GM13977 (cell line): Measurements from ENCODE around the gene TTYH1.

ENCODE experiments used
- DNase-seq: peaks from one replicate; pipeline ENCODE4 v3.0.0; 2012; ENCODE audit warnings: low spot score
- in situ Hi-C: fragments of 300-500 bp; cut with MboI; formaldehyde crosslinking; loops from one replicate; pipeline ENCODE4 v1.12.0; 2022; ENCODE audit warnings: low sequenced_read_pairs, low pct_unique_long_range_greater_than_20kb, mixed read lengths, inconsistent platforms; ENCODE audit not compliant: unreplicated experiment
- TF ChIP-seq, protein P1 (sequence below): IDR thresholded peaks from 2 replicates; pipeline ENCODE4 v1.5.1; 2012; ENCODE audit warnings: mild to moderate bottlenecking, control low read depth; ENCODE audit not compliant: insufficient read depth; ENCODE audit errors: extremely low read depth, missing control alignments

Gene TTYH1

GRCh38 chr19:54470276-54470887 lies 55.1 kb downstream of the TTYH1 start:
- in situ Hi-C loops, result loop anchor here (25.0 kb wide), 2 partner anchors 642 to 1142 kb away; partner anchors contain the start of genes PPP1R12C, ZNF524, ZNF784 and ZNF865
- TF ChIP-seq, protein P1, sequence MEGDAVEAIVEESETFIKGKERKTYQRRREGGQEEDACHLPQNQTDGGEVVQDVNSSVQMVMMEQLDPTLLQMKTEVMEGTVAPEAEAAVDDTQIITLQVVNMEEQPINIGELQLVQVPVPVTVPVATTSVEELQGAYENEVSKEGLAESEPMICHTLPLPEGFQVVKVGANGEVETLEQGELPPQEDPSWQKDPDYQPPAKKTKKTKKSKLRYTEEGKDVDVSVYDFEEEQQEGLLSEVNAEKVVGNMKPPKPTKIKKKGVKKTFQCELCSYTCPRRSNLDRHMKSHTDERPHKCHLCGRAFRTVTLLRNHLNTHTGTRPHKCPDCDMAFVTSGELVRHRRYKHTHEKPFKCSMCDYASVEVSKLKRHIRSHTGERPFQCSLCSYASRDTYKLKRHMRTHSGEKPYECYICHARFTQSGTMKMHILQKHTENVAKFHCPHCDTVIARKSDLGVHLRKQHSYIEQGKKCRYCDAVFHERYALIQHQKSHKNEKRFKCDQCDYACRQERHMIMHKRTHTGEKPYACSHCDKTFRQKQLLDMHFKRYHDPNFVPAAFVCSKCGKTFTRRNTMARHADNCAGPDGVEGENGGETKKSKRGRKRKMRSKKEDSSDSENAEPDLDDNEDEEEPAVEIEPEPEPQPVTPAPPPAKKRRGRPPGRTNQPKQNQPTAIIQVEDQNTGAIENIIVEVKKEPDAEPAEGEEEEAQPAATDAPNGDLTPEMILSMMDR, result no peak
- DNase-seq, result no peak

DNA sequence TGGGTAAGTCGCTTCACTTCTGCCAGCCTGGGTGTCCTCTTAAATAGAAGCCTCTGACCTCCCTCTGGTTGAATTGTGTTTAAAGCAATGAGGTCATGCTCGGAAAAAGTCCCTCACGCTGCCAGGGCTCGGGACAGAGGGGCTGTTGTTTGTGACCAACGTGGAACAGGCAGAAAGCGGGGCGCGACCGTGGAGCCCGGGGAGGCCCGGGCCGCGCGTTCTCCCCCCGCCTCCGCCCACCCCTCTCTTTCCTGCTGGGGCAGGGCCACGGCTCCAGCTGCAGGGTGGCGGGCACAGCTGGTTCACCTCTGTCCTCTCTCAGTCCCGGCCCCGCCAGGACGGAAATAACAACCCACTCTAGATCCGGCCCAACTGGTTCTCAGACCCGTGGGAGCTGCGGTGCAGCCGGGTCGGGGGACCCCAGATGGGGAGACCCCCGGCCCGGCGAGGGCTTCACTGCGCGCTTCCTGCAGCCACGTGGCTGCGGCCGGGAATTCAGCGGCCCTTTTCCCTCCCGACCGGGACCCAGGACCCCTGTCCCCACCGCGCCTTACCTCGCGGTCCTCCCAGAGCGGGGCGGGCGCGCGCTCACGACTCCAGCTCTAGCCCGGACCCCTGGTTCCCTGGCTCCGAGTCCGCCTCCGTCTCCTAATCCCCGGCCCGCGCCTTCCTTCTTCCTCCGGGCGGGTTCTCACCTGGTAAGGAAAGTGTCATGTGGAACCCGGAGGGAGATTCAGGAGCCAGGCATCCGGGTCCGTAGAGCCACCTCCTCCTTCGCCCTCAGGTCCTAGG lies 55.9 kb downstream of the TTYH1 start:
- TF ChIP-seq, protein P1, result no peak
- in situ Hi-C loops, result loop anchor here (25.0 kb wide), 2 partner anchors 641 to 1141 kb away; partner anchors contain the start of genes PPP1R12C, ZNF524, ZNF784 and ZNF865
- DNase-seq, result no peak

GRCh38 chr19:54473071-54473891 lies 58.0 kb downstream of the TTYH1 start, which contains the start of gene CDC42EP5:
Gene CDC42EP5, minus strand, starts transcription at chr19:54473296. Its CDS starts 7,749 bp downstream, at chr19:54465547.
- in situ Hi-C loops, result loop anchor here (25.0 kb wide), 2 partner anchors 639 to 1139 kb away; partner anchors contain the start of genes PPP1R12C, ZNF524, ZNF784 and ZNF865
- no peak for DNase-seq

GRCh38 chr19:54473892-54474372 lies 58.7 kb downstream of the TTYH1 start:
- TF ChIP-seq, protein P1, result no peak
- in situ Hi-C loops, result loop anchor here (25.0 kb wide), 2 partner anchors 638 to 1138 kb away; partner anchors contain the start of genes PPP1R12C, ZNF524, ZNF784 and ZNF865
- DNase-seq, result no peak

More at GRCh38 chr19:54473071-54473891, 58.0 kb downstream of the TTYH1 start, which contains the start of gene CDC42EP5:
- TF ChIP-seq, protein P1, result no peak

GRCh38 chr19:54475706-54476105 lies 60.4 kb downstream of the TTYH1 start:
- DNase-seq, result no peak
- TF ChIP-seq, protein P1, result no peak
- in situ Hi-C loops, result loop anchor here (25.0 kb wide), 1 partner anchor 437 kb away; the partner anchor contains the start of gene NCR1
